Karpas-422 (cell line): ENCODE results near the gene NOD1. TPM values are rescaled to one million over a fixed set of nuclear protein-coding genes. Genes with fewer than 3 reads are reported as not detected.
"Not testable (repeated sequence)": the region's sequence is repeated elsewhere in the genome, so short reads cannot be mapped to it uniquely, and the experiment has no call there.

ENCODE experiments used
- DNase-seq: peaks from one replicate; pipeline ENCODE4 v3.0.0-alpha.2; 2015
- H2AFZ ChIP-seq: fragments of 200-600 bp; sonication (generic); 2 replicates; pipeline ENCODE4 v1.6.1; 2014; ENCODE audit warnings: antibody characterized with exemption, low read length, mixed read lengths
- H3K27ac ChIP-seq: fragments of 200-600 bp; sonication (generic); 2 replicates; pipeline ENCODE4 v1.5.1; 2014; ENCODE audit warnings: mild to moderate bottlenecking, low read length, moderate library complexity
- H3K27me3 ChIP-seq: fragments of 200-600 bp; sonication (generic); 2 replicates; pipeline ENCODE4 v1.6.1; 2014; ENCODE audit warnings: low read length, mixed read lengths
- H3K36me3 ChIP-seq: fragments of 200-600 bp; sonication (generic); 2 replicates; pipeline ENCODE4 v1.6.1; 2014; ENCODE audit warnings: low read length, mixed read lengths; ENCODE audit not compliant: insufficient read depth
- H3K4me1 ChIP-seq: fragments of 200-600 bp; sonication (generic); 2 replicates; pipeline ENCODE4 v1.6.1; 2014; ENCODE audit warnings: mild to moderate bottlenecking, low read length, mixed read lengths
- H3K4me2 ChIP-seq: fragments of 200-600 bp; sonication (generic); 2 replicates; pipeline ENCODE4 v1.6.1; 2014; ENCODE audit warnings: low read length, low read depth, mild to moderate bottlenecking; ENCODE audit not compliant: poor library complexity, severe bottlenecking
- H3K4me3 ChIP-seq: fragments of 200-600 bp; sonication (generic); 2 replicates; pipeline ENCODE4 v1.5.1; 2014; ENCODE audit warnings: mild to moderate bottlenecking, antibody characterized with exemption, low read length, mixed read lengths
- H3K79me2 ChIP-seq: fragments of 200-600 bp; sonication (generic); 2 replicates; pipeline ENCODE4 v1.6.1; 2014; ENCODE audit warnings: mild to moderate bottlenecking, low read length, mixed read lengths
- H3K9ac ChIP-seq: fragments of 200-600 bp; sonication (generic); 2 replicates; pipeline ENCODE4 v1.6.0; 2014; ENCODE audit warnings: low read length
- H3K9me2 ChIP-seq: fragments of 200-600 bp; sonication (generic), shearing (Covaris generic); replicated peaks from 2 replicates; pipeline ENCODE4 v1.6.0; 2014; ENCODE audit warnings: mild to moderate bottlenecking, low read length, moderate library complexity; ENCODE audit not compliant: insufficient read depth
- H3K9me3 ChIP-seq: fragments of 300-700, 200-600 bp; sonication (generic); 2 replicates; pipeline ENCODE4 v1.6.1; 2014; ENCODE audit warnings: low read length, mixed read lengths
- H4K20me1 ChIP-seq: fragments of 200-600 bp; sonication (generic); 2 replicates; pipeline ENCODE4 v1.6.1; 2014; ENCODE audit warnings: mild to moderate bottlenecking, antibody characterized with exemption, low read length, low read depth; ENCODE audit not compliant: insufficient read depth
- total RNA-seq: library from RNA; depleted of rRNA; stranded (reverse); fragments of >200 nt; shearing (Covaris generic); gene quantifications from 2 replicates; pipeline ENCODE4 v1.2.3, GENCODE V29; 2014; ENCODE audit warnings: low replicate concordance

NOD1 gene
- total RNA-seq, 1 experiment from 2014 or later = 4.5 TPM

GRCh38 chr7:30510124-30511075, 31.8 kb upstream of the NOD1 start:
- Histone ChIP-seq H4K20me1 (no peaks in the 10 kb centered on the region), H3K27ac (no peak overlapping the region), H3K4me3 (no peak overlapping the region), H3K4me2 (no peak overlapping the region), H3K36me3 (no peaks in the 10 kb centered on the region), H3K27me3 (no peaks in the 10 kb centered on the region), H3K4me1 (peaks cover 4% of the 10 kb centered on the region), H3K9me3 (no peaks in the 10 kb centered on the region), H3K9ac (no peak overlapping the region), H3K79me2 (no peaks in the 10 kb centered on the region), H2AFZ (no peak overlapping the region), H3K9me2 (no peaks in the 10 kb centered on the region)
- DNase-seq = peak; percentile 80

- H3K27ac ChIP-seq, DNase-seq, H3K9ac ChIP-seq, H3K9me2 ChIP-seq, H3K36me3 ChIP-seq, H3K4me2 ChIP-seq, H4K20me1 ChIP-seq, H2AFZ ChIP-seq, H3K9me3 ChIP-seq, H3K4me1 ChIP-seq, H3K4me3 ChIP-seq, H3K27me3 ChIP-seq, H3K79me2 ChIP-seq: not testable (repeated sequence)
These were observed 30.7 kb upstream of the NOD1 start for GRCh38 chr7:30509171-30509857.

GRCh38 chr7:30507346-30507900, 28.8 kb upstream of the NOD1 start:
- peaks cover 24% of the 10 kb centered on the region for H3K4me1 ChIP-seq
- not testable (repeated sequence) for H3K4me2 ChIP-seq, H3K9me3 ChIP-seq, H3K9ac ChIP-seq, H3K9me2 ChIP-seq, H2AFZ ChIP-seq, DNase-seq, H3K4me3 ChIP-seq, H3K27ac ChIP-seq, H4K20me1 ChIP-seq, H3K27me3 ChIP-seq, H3K36me3 ChIP-seq
- H3K79me2 ChIP-seq = peaks cover 22% of the 10 kb centered on the region

GRCh38 chr7:30505174-30505697, 26.7 kb upstream of the NOD1 start:
- no peaks in the 10 kb centered on the region for H3K9me3 ChIP-seq
- H2AFZ ChIP-seq = no peak overlapping the region

GRCh38 chr7:30504301-30505173, 26.0 kb upstream of the NOD1 start, which contains the start of gene GGCT:
Gene GGCT (minus strand): TSS chr7:30504829. CDS start chr7:30504709, 120 bp downstream.
- peak; percentile 99 for DNase-seq
- Histone ChIP-seq H3K36me3 (peaks cover 28% of the 10 kb centered on the region), H3K9me2 (no peaks in the 10 kb centered on the region), H3K4me3 (peak within 1 kb of the TSS; percentile 84), H3K4me1 (peaks cover 28% of the 10 kb centered on the region), H3K27me3 (no peaks in the 10 kb centered on the region), H3K4me2 (peak within 1 kb of the TSS; percentile 97), H2AFZ (peak within 1 kb of the TSS; percentile 89), H3K79me2 (peaks cover 51% of the 10 kb centered on the region), H4K20me1 (0 out of 2 replicates have a peak, but pooled peaks cover 5% of the 10 kb centered on the region), H3K27ac (peak within 1 kb of the TSS; percentile 12; the same call in 1 of the 2 replicates), H3K9ac (peak within 1 kb of the TSS; percentile 83), H3K9me3 (no peaks in the 10 kb centered on the region)

More at GRCh38 chr7:30505174-30505697, 26.7 kb upstream of the NOD1 start:
- no peak for DNase-seq
- H3K4me3 ChIP-seq = peak overlapping the region; percentile 84
- H3K4me1 ChIP-seq = peaks cover 28% of the 10 kb centered on the region
- peak overlapping the region; percentile 97 for H3K4me2 ChIP-seq
- no peak overlapping the region for H3K27ac ChIP-seq
- no peaks in the 10 kb centered on the region for H3K9me2 ChIP-seq
- peak overlapping the region; percentile 70 for H3K9ac ChIP-seq
- H3K27me3 ChIP-seq = no peaks in the 10 kb centered on the region
- H4K20me1 ChIP-seq = 0 out of 2 replicates have a peak, but pooled peaks cover 5% of the 10 kb centered on the region
- H3K36me3 ChIP-seq = peaks cover 21% of the 10 kb centered on the region
- H3K79me2 ChIP-seq = peaks cover 44% of the 10 kb centered on the region

GRCh38 chr7:30503274-30504212, 25.0 kb upstream of the NOD1 start:
- peak; percentile 34 for DNase-seq
- Histone ChIP-seq H2AFZ (no peak overlapping the region), H3K9me2 (no peaks in the 10 kb centered on the region), H4K20me1 (0 out of 2 replicates have a peak, but pooled peaks cover 5% of the 10 kb centered on the region), H3K4me2 (peak overlapping the region; percentile 97), H3K4me3 (peak overlapping the region; percentile 84), H3K9me3 (no peaks in the 10 kb centered on the region), H3K9ac (peak overlapping the region; percentile 83), H3K27me3 (no peaks in the 10 kb centered on the region), H3K79me2 (peaks cover 56% of the 10 kb centered on the region), H3K27ac (no peak overlapping the region), H3K4me1 (peaks cover 28% of the 10 kb centered on the region), H3K36me3 (peaks cover 35% of the 10 kb centered on the region)
